Stimulated activated naive CD8-positive, alpha-beta T cell treated with anti-CD3 and anti-CD28 coated beads, Interleukin-15, Interleukin-2, amounts not matched to agents 100 U/mL and 50 U/mL, for 24 hours (primary cell): ENCODE data around the gene LONP1.
"Not testable (repeated sequence)": the region's sequence is repeated elsewhere in the genome, so short reads cannot be mapped to it uniquely, and the experiment has no call there.

Experiments used
- ATAC-seq: fragments of 150-1000 bp; cut with Tn5 transposase; one replicate; pipeline ENCODE4 v1.10.0; 2021
- DNase-seq: peaks from one replicate; pipeline ENCODE4 v3.0.0; 2021

LONP1 gene

GRCh38 chr19:5692723-5693194 is 27.2 kb downstream of the LONP1 start:
- DNase-seq (no peak), ATAC-seq (no peak)

- DNase-seq (peak; percentile 46), ATAC-seq (peak; percentile 1)
Measured at GRCh38 chr19:5691822-5692722, 27.9 kb downstream of the LONP1 start.

GRCh38 chr19:5690955-5691821 is 28.8 kb downstream of the LONP1 start:
- ATAC-seq (peak; percentile 2), DNase-seq (peak; percentile 76)

- DNase-seq (peak; percentile 99), ATAC-seq (peak; percentile 41)
Measured at GRCh38 chr19:5690125-5690954, 29.6 kb downstream of the LONP1 start, which contains the start of gene RPL36. TSS of gene RPL36 (plus strand) at chr19:5690295. CDS start at chr19:5690508, 213 bp downstream.

GRCh38 chr19:5688262-5688881 is 31.6 kb downstream of the LONP1 start:
- ATAC-seq, DNase-seq: not testable (repeated sequence)

- DNase-seq (no peak), ATAC-seq (no peak)
Measured at GRCh38 chr19:5687360-5688198, 32.4 kb downstream of the LONP1 start.

- peak; percentile 78 for ATAC-seq
- peak; percentile 100 for DNase-seq
Measured at GRCh38 chr19:5686647-5687359, 33.1 kb downstream of the LONP1 start.

- ATAC-seq: no peak
- no peak for DNase-seq
Measured at GRCh38 chr19:5686326-5686646, 33.7 kb downstream of the LONP1 start.

GRCh38 chr19:5684694-5685430 is 35.1 kb downstream of the LONP1 start:
- DNase-seq: no peak
- no peak for ATAC-seq

- ATAC-seq (no peak), DNase-seq (no peak)
Measured at GRCh38 chr19:5683177-5683886, 36.6 kb downstream of the LONP1 start.

GRCh38 chr19:5682107-5682482 is 37.9 kb downstream of the LONP1 start:
- DNase-seq (no peak), ATAC-seq (no peak)

- ATAC-seq (no peak), DNase-seq (no peak)
Measured at GRCh38 chr19:5681391-5682106, 38.4 kb downstream of the LONP1 start.

- DNase-seq (peak; percentile 97), ATAC-seq (peak; percentile 96)
Measured at GRCh38 chr19:5680437-5681368, 39.2 kb downstream of the LONP1 start, which contains the start of the genes HSD11B1L and MICOS13. TSS of gene HSD11B1L (plus strand) at chr19:5681027. CDS start at chr19:5684833, 3,806 bp downstream. TSS of gene MICOS13 (minus strand) at chr19:5680516. CDS start at chr19:5680486, 30 bp downstream.

GRCh38 chr19:5680084-5680436 is 39.9 kb downstream of the LONP1 start:
- ATAC-seq (no peak), DNase-seq (no peak)

GRCh38 chr19:5679289-5680083 is 40.5 kb downstream of the LONP1 start:
- DNase-seq (no peak), ATAC-seq (no peak)
